ENCODE measurements around the gene CACNA2D4. TPM values are rescaled to one million over a fixed set of nuclear protein-coding genes. Genes with fewer than 3 reads are reported as not detected.

Gene CACNA2D4
- total RNA-seq, 4 donors from 2014 or later = 1.4 to 3.3 (median 3.0) TPM

DNA sequence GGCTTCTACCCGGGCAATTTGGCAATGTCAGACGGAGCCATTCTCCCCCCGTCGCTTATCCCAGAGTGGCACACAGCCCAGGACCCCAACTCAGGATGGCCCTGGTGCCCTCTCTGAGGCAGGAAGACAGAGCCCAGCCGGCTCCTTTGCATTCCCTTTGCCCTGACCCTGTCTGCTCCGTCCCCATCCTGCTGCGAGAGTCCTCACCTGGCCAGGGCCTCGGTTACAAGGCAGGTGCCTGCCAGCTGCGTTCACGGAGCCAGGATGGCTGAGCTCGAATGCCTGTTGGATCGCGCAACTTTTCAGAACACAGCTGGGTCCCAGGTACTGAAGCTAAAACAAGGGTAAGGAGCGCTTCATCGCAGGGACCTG is 79.5 kb downstream of the CACNA2D4 start:
- Histone ChIP-seq H3K9me3 (no peaks in the 10 kb centered on the region), H3K27ac (no peak overlapping the region), H3K27me3 (peaks cover 34% of the 10 kb centered on the region), H3K36me3 (no peaks in the 10 kb centered on the region), H3K4me3 (no peak overlapping the region), H3K4me1 (no peaks in the 10 kb centered on the region)
- WGBS, 2 donors (ENCODE audit: low coverage in 1 of 2) = no CpG with 5 or more reads among the region's 15 CpGs
- no peak for ATAC-seq
- TF ChIP-seq, protein P1, sequence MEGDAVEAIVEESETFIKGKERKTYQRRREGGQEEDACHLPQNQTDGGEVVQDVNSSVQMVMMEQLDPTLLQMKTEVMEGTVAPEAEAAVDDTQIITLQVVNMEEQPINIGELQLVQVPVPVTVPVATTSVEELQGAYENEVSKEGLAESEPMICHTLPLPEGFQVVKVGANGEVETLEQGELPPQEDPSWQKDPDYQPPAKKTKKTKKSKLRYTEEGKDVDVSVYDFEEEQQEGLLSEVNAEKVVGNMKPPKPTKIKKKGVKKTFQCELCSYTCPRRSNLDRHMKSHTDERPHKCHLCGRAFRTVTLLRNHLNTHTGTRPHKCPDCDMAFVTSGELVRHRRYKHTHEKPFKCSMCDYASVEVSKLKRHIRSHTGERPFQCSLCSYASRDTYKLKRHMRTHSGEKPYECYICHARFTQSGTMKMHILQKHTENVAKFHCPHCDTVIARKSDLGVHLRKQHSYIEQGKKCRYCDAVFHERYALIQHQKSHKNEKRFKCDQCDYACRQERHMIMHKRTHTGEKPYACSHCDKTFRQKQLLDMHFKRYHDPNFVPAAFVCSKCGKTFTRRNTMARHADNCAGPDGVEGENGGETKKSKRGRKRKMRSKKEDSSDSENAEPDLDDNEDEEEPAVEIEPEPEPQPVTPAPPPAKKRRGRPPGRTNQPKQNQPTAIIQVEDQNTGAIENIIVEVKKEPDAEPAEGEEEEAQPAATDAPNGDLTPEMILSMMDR (IDR thresholded peaks at IDR 0.05) = no peak
- no peak for TF ChIP-seq POLR2AphosphoS5 (IDR thresholded peaks at IDR 0.05)
- no peak for TF ChIP-seq POLR2A (IDR thresholded peaks at IDR 0.05)
- TF ChIP-seq EP300 (IDR thresholded peaks at IDR 0.05) = no peak

DNA sequence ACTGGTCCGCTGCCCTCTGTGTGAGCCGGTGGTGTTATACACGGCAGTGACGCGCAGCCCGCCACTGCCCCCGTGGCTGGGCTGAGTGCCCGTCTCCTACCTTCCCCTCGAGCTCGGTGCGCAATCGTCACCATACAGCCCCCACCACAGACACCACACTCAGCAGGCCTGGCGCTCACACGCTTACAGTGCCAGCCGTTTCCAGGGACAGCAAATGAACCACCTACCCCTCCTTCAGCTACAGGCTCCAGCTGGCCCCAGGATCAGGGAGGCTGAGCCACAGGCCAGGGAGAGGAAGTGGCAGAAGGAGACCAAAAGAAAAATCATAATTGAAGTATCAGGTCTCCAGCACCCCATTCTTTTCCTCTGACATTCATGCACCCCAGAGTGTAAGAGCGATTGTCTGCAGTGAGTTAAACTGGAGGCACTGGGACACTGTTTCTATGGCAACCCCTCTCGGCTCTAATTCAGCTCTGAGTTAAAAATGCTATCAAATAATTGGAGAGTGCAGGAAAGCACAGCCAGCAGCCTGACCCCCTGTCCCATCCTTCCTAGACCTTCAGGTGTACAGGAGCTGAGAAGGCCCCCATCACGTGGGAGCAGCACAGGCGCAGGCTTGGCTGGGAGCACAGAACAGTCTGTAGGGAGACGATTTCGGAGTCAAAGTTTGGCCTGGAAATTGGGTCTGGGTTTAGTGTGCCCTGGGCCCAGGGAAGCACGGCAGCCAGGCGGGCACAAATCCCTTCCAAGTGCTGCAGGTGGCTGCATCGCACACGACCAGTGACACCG is 80.1 kb downstream of the CACNA2D4 start:
- H3K4me1 ChIP-seq = no peaks in the 10 kb centered on the region
- peaks cover 37% of the 10 kb centered on the region for H3K27me3 ChIP-seq
- TF ChIP-seq EP300 (IDR thresholded peaks at IDR 0.05) = no peak
- TF ChIP-seq POLR2AphosphoS5 (IDR thresholded peaks at IDR 0.05) = no peak
- TF ChIP-seq, protein P1 (IDR thresholded peaks at IDR 0.05) = no peak
- no peak for TF ChIP-seq POLR2A (IDR thresholded peaks at IDR 0.05)
- H3K27ac ChIP-seq = no peak overlapping the region
- 80 to 93% methylated on average over 1 to 5 of the region's 26 CpGs for WGBS, 2 donors (ENCODE audit: low coverage in 1 of 2)
- H3K9me3 ChIP-seq = no peaks in the 10 kb centered on the region
- ATAC-seq = no peak
- H3K4me3 ChIP-seq = no peak overlapping the region
- no peaks in the 10 kb centered on the region for H3K36me3 ChIP-seq

DNA sequence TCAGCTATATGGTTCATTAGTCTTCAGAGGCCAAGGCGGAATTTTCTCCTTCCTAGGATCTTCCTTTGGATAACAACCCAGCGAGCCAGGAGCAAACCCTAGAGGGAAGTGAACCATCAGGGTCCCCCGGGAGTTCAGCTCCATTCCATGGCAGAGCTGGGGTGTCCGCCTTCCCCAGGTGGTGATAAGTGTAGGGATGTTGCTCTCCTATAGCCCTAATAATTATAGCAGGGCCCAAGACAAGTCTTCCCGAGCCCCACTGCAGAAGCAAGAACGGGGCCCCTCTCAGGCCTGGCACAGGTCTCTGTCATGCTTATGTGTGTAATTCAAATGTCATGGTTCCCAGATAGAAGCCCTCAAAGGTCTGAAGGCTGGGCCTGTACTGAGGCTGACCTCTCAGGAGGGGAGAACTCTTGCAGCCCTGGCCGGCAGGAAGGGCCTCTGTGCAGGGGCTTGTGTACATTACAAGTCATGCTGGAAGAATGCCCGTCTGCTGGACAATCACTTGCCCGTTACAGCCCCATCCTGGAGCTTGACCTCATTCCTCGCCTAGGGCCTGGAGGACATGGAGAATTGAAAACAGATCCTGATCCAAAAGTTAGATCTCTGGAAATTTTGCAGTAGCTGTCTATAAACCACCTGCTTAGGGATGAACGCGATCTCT is 80.8 kb downstream of the CACNA2D4 start:
- H3K4me3 ChIP-seq = no peak overlapping the region
- H3K36me3 ChIP-seq = no peaks in the 10 kb centered on the region
- peaks cover 37% of the 10 kb centered on the region for H3K27me3 ChIP-seq
- ATAC-seq = no peak
- H3K9me3 ChIP-seq = no peaks in the 10 kb centered on the region
- H3K27ac ChIP-seq = no peak overlapping the region
- 69 to 72% methylated on average over 5 to 7 of the region's 12 CpGs for WGBS, 2 donors (ENCODE audit: low coverage in 1 of 2)
- TF ChIP-seq POLR2AphosphoS5 (IDR thresholded peaks at IDR 0.05) (no peak), EP300 (IDR thresholded peaks at IDR 0.05) (no peak), POLR2A (IDR thresholded peaks at IDR 0.05) (no peak)
- TF ChIP-seq, protein P1 (IDR thresholded peaks at IDR 0.05) = no peak
- no peaks in the 10 kb centered on the region for H3K4me1 ChIP-seq

DNA sequence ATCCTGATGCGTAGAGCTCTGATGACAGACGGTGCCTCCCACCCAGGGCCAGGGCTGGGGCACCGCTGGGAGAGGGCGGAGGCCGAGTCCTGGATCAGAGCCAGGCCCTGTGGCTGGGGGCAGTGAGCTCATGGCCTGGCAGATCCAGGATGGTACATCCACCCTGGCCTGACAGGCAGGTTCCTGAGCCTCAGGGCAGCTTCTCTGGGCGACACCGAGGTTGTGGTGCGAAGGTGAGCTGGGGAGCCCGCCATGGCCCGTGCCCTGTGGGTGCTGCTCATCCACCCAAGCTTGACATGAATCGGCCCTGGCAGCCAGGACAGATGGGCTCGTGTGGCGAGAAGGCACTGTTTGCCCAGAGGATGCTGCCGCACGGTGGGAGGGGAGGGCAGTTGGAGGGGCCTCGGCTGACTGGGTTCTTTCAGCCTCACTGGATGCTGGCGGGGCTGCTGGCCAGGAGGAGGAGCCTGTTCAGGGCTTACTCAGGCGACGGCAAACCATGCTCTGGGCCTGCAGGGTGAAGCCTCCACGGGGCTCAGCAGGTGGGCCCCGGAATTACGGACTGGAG is 81.5 kb downstream of the CACNA2D4 start:
- TF ChIP-seq, protein P1 (IDR thresholded peaks at IDR 0.05) = no peak
- TF ChIP-seq POLR2A (IDR thresholded peaks at IDR 0.05) = no peak
- TF ChIP-seq POLR2AphosphoS5 (IDR thresholded peaks at IDR 0.05) = no peak
- TF ChIP-seq EP300 (IDR thresholded peaks at IDR 0.05) = no peak
- Histone ChIP-seq H3K36me3 (no peaks in the 10 kb centered on the region), H3K9me3 (no peaks in the 10 kb centered on the region), H3K27me3 (peaks cover 31% of the 10 kb centered on the region), H3K4me1 (no peaks in the 10 kb centered on the region), H3K27ac (no peak overlapping the region), H3K4me3 (no peak overlapping the region)
- WGBS, 2 donors (ENCODE audit: low coverage in 1 of 2) = 67% methylated on average over 2 of the region's 22 CpGs; no CpG with 5 or more reads in 1 of the 2 donors
- ATAC-seq = no peak

Data from gastroesophageal sphincter (tissue), 4 donors.